Liver (tissue), 9 donors: ENCODE data around the gene MINK1. TPM values are rescaled to one million over a fixed set of nuclear protein-coding genes. Genes with fewer than 3 reads are reported as not detected.

Experiments
- DNase-seq: peaks from one replicate; pipeline ENCODE4 v3.0.0-alpha.2; 2017; ENCODE audit warnings: low spot score
- H3K27ac ChIP-seq, 2 donors: one replicate each; pipeline ENCODE4 v1.7.0; 2013; ENCODE audit warnings: inconsistent platforms in 2 of 2, low read length in 2 of 2, control low read depth in 1 of 2, low read depth in 1 of 2, mild to moderate bottlenecking in 1 of 2
- H3K27me3 ChIP-seq, 4 donors: one replicate each; pipeline versions ENCODE4 v1.6.1 to v1.7.0; 2013; ENCODE audit warnings: low read length in 3 of 4, inconsistent platforms in 1 of 4, mild to moderate bottlenecking in 1 of 4, moderate library complexity in 1 of 4; ENCODE audit not compliant: control insufficient read depth in 4 of 4, insufficient read depth in 4 of 4
- H3K36me3 ChIP-seq, 4 donors: one replicate each; pipeline versions ENCODE4 v1.6.1 to v1.7.0; 2013; ENCODE audit warnings: low read length in 3 of 4, mild to moderate bottlenecking in 3 of 4, low read depth in 1 of 4, moderate library complexity in 1 of 4; ENCODE audit not compliant: control insufficient read depth in 4 of 4, insufficient read depth in 3 of 4
- H3K4me1 ChIP-seq, 4 donors: one replicate each; pipeline versions ENCODE4 v1.6.1 to v1.7.0; 2013; ENCODE audit warnings: low read length in 3 of 4, mild to moderate bottlenecking in 3 of 4, moderate library complexity in 1 of 4; ENCODE audit not compliant: control insufficient read depth in 4 of 4, insufficient read depth in 4 of 4
- H3K4me3 ChIP-seq, 3 donors: one replicate each; pipeline versions ENCODE4 v1.6.1 to v1.7.0; 2013; ENCODE audit warnings: low read length in 3 of 3, control low read depth in 1 of 3, low read depth in 1 of 3, mild to moderate bottlenecking in 1 of 3
- H3K9ac ChIP-seq, 2 donors: one replicate each; pipeline ENCODE4 v1.7.0; 2013; ENCODE audit warnings: low read length in 2 of 2, mild to moderate bottlenecking in 2 of 2, moderate library complexity in 2 of 2, control low read depth in 1 of 2, low read depth in 1 of 2
- H3K9me3 ChIP-seq, 4 donors: one replicate each; pipeline versions ENCODE4 v1.6.1 to v1.7.0; 2013; ENCODE audit warnings: low read length in 3 of 4; ENCODE audit not compliant: control insufficient read depth in 4 of 4
- ATF3 ChIP-seq: IDR thresholded peaks from 2 replicates; pipeline ENCODE4 v1.6.1; 2016; ENCODE audit warnings: antibody characterized with exemption
- EGR1 ChIP-seq, 2 donors: IDR thresholded peaks; 2 replicates each; pipeline ENCODE4 v1.6.1; 2016 to 2018; ENCODE audit warnings: antibody characterized with exemption in 2 of 2, low read depth in 2 of 2
- FOXA1 ChIP-seq: IDR thresholded peaks from 2 replicates; pipeline ENCODE4 v1.6.1; 2016; ENCODE audit warnings: antibody characterized with exemption
- FOXA2 ChIP-seq: IDR thresholded peaks from 2 replicates; pipeline ENCODE4 v1.6.1; 2016; ENCODE audit warnings: antibody characterized with exemption
- GABPA ChIP-seq, 2 donors: IDR thresholded peaks in 1 of 2; conservative IDR thresholded peaks in 1 of 2; 2 replicates each; pipeline ENCODE4 v1.6.1; 2016; ENCODE audit warnings: antibody characterized with exemption in 2 of 2, mild to moderate bottlenecking in 1 of 2, moderate library complexity in 1 of 2
- HNF4A ChIP-seq, 2 donors: conservative IDR thresholded peaks; 2 replicates each; pipeline ENCODE4 v1.6.1; 2016; ENCODE audit warnings: antibody characterized with exemption in 2 of 2, mild to moderate bottlenecking in 2 of 2
- HNF4G ChIP-seq: IDR thresholded peaks from 2 replicates; pipeline ENCODE4 v1.6.1; 2016; ENCODE audit warnings: antibody characterized with exemption
- NR2F2 ChIP-seq: IDR thresholded peaks from 2 replicates; pipeline ENCODE4 v1.6.1; 2016; ENCODE audit warnings: antibody characterized with exemption
- RXRA ChIP-seq, 2 donors: IDR thresholded peaks; 2 replicates each; pipeline ENCODE4 v1.6.1; 2017 to 2018; ENCODE audit warnings: antibody characterized with exemption in 2 of 2, mild to moderate bottlenecking in 1 of 2
- YY1 ChIP-seq: IDR thresholded peaks from 2 replicates; pipeline ENCODE4 v1.6.1; 2016; ENCODE audit warnings: antibody characterized with exemption, mild to moderate bottlenecking
- ZBTB33 ChIP-seq: IDR thresholded peaks from 2 replicates; pipeline ENCODE4 v1.6.1; 2016; ENCODE audit warnings: antibody characterized with exemption
- WGBS: extraction: QIAGEN DNeasy Blood & Tissue Kit; methylation state at CpG from one replicate; pipeline ENCODE4 v1.1.7; 2013; 5-methylcytosine and 5-hydroxymethylcytosine counted together
- polyA plus RNA-seq, 2 donors: library from polyadenylated mRNA; stranded (reverse) in 1 of 2; unstranded in 1 of 2; fragments of 200-250 nt in 1 of 2; fragments of >200 nt in 1 of 2; fragmentation: Nextera tagmentation in 1 of 2; extraction: Ambion mirVana in 1 of 2; gene quantifications; one replicate each; pipeline versions ENCODE4 v1.2.1 to v1.2.3, GENCODE V29; 2013 to 2015
- total RNA-seq, 2 donors: library from RNA; depleted of rRNA; stranded (reverse); fragments of >200 nt; gene quantifications; one replicate each; pipeline ENCODE4 v1.2.3, GENCODE V29; 2014
- TF ChIP-seq, protein P1 (sequence below): fragments of 150-350 bp; IDR thresholded peaks from 2 replicates; pipeline ENCODE4 v1.5.1; 2017; ENCODE audit warnings: improper control_type of control experiment, low read depth, low read length; ENCODE audit not compliant: missing input control
- TF ChIP-seq, protein P2 (sequence below): IDR thresholded peaks from 2 replicates; pipeline ENCODE4 v1.6.1; 2016; ENCODE audit warnings: antibody characterized with exemption, mild to moderate bottlenecking
- donor health status: healthy.
- donor health status: healthy.
- donor health status: healthy.
- donor health status: healthy.
- donor health status: healthy.

Gene MINK1
- total and polyA plus RNA-seq, 4 donors = 6.9 to 30.6 (median 21.1) TPM

- Histone ChIP-seq H3K27me3 (no peaks in the 10 kb centered on the region), H3K9ac (no peak overlapping the region), H3K27ac (no peak overlapping the region), H3K4me1 (peaks cover 8 to 29% (median 18%) of the 10 kb centered on the region in 4 donors), H3K9me3 (no peaks in the 10 kb centered on the region), H3K36me3 (peaks cover 1 to 15% (median 7%) of the 10 kb centered on the region in 4 donors), H3K4me3 (no peak overlapping the region)
- DNase-seq = no peak
- TF ChIP-seq FOXA2 (no peak), YY1 (no peak), ZBTB33 (no peak), HNF4G (no peak), FOXA1 (no peak), ATF3 (no peak), GABPA (IDR thresholded peaks at IDR 0.05 in 1 of 2, conservative IDR thresholded peaks at IDR 0.05 in 1 of 2) (no peak), EGR1 (IDR thresholded peaks at IDR 0.05; ENCODE audit: low read depth in 2 of 2) (no peak), HNF4A (conservative IDR thresholded peaks at IDR 0.05) (no peak)
- TF ChIP-seq, protein P1, sequence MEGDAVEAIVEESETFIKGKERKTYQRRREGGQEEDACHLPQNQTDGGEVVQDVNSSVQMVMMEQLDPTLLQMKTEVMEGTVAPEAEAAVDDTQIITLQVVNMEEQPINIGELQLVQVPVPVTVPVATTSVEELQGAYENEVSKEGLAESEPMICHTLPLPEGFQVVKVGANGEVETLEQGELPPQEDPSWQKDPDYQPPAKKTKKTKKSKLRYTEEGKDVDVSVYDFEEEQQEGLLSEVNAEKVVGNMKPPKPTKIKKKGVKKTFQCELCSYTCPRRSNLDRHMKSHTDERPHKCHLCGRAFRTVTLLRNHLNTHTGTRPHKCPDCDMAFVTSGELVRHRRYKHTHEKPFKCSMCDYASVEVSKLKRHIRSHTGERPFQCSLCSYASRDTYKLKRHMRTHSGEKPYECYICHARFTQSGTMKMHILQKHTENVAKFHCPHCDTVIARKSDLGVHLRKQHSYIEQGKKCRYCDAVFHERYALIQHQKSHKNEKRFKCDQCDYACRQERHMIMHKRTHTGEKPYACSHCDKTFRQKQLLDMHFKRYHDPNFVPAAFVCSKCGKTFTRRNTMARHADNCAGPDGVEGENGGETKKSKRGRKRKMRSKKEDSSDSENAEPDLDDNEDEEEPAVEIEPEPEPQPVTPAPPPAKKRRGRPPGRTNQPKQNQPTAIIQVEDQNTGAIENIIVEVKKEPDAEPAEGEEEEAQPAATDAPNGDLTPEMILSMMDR = no peak
Measured at GRCh38 chr17:4935650-4936049, 102.5 kb downstream of the MINK1 start.

DNA sequence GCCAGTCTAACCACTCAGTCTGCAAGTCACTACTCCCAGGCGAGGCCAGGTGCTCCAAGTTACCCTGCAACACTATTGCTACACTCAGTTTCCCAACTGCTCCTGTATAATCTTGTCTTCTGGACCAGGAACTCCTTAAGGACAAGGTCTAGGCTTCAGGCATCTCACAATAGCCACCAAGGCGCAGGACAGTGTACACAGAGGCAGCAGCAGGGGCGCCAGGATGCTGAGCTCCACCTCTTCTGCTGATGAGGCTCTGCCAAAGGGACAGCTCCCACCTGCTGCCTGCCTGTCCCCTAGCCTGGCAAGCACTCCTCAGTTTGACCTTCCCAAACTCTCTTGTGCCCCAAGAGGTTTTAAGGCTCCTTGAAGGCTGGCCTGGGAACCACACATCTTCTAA is 103.3 kb downstream of the MINK1 start:
- Histone ChIP-seq H3K4me1 (peaks cover 8 to 37% (median 25%) of the 10 kb centered on the region in 4 donors), H3K27ac (no peak overlapping the region), H3K27me3 (no peaks in the 10 kb centered on the region), H3K9me3 (no peaks in the 10 kb centered on the region), H3K9ac (no peak overlapping the region), H3K4me3 (no peak overlapping the region), H3K36me3 (peaks cover 1 to 15% (median 5%) of the 10 kb centered on the region in 4 donors)
- no peak for DNase-seq
- no peak for TF ChIP-seq GABPA (IDR thresholded peaks at IDR 0.05 in 1 of 2, conservative IDR thresholded peaks at IDR 0.05 in 1 of 2)
- no peak for TF ChIP-seq HNF4A (conservative IDR thresholded peaks at IDR 0.05)
- no peak for TF ChIP-seq FOXA1
- TF ChIP-seq HNF4G = no peak
- no peak for TF ChIP-seq YY1
- no peak for TF ChIP-seq ZBTB33
- TF ChIP-seq, protein P2, sequence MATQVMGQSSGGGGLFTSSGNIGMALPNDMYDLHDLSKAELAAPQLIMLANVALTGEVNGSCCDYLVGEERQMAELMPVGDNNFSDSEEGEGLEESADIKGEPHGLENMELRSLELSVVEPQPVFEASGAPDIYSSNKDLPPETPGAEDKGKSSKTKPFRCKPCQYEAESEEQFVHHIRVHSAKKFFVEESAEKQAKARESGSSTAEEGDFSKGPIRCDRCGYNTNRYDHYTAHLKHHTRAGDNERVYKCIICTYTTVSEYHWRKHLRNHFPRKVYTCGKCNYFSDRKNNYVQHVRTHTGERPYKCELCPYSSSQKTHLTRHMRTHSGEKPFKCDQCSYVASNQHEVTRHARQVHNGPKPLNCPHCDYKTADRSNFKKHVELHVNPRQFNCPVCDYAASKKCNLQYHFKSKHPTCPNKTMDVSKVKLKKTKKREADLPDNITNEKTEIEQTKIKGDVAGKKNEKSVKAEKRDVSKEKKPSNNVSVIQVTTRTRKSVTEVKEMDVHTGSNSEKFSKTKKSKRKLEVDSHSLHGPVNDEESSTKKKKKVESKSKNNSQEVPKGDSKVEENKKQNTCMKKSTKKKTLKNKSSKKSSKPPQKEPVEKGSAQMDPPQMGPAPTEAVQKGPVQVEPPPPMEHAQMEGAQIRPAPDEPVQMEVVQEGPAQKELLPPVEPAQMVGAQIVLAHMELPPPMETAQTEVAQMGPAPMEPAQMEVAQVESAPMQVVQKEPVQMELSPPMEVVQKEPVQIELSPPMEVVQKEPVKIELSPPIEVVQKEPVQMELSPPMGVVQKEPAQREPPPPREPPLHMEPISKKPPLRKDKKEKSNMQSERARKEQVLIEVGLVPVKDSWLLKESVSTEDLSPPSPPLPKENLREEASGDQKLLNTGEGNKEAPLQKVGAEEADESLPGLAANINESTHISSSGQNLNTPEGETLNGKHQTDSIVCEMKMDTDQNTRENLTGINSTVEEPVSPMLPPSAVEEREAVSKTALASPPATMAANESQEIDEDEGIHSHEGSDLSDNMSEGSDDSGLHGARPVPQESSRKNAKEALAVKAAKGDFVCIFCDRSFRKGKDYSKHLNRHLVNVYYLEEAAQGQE = no peak
- TF ChIP-seq, protein P1 = no peak
- no peak for TF ChIP-seq NR2F2
- no peak for TF ChIP-seq RXRA (IDR thresholded peaks at IDR 0.05)
- TF ChIP-seq EGR1 (IDR thresholded peaks at IDR 0.05; ENCODE audit: low read depth in 2 of 2) = no peak
- WGBS = 96% methylated on average over 3 of the region's 3 CpGs
